HCT116 (cell line): Measurements from ENCODE around the gene MOK.

Experiments
- CEBPB ChIP-seq: IDR thresholded peaks from 2 replicates; pipeline ENCODE4 v1.6.1; 2012; ENCODE audit warnings: low read depth
- CTCF ChIP-seq, 3 experiments: fragments of 200-600 bp in 1 of 3; sonication (generic) in 1 of 3; IDR thresholded peaks in 2 of 3; conservative IDR thresholded peaks in 1 of 3; 2 replicates each; pipeline ENCODE4 v1.5.1; 2012 to 2017; ENCODE audit warnings: low read depth in 2 of 3, low read length in 2 of 3, antibody characterized with exemption in 1 of 3, borderline replicate concordance in 1 of 3, control low read depth in 1 of 3, mild to moderate bottlenecking in 1 of 3, mixed read lengths in 1 of 3, mixed run types in 1 of 3, moderate library complexity in 1 of 3; ENCODE audit not compliant: insufficient read depth in 1 of 3
- EGR1 ChIP-seq: IDR thresholded peaks from 2 replicates; pipeline ENCODE4 v1.6.1; 2012; ENCODE audit warnings: low read depth
- ELF1 ChIP-seq: IDR thresholded peaks from 2 replicates; pipeline ENCODE4 v1.6.1; 2012; ENCODE audit warnings: low read depth, borderline replicate concordance
- EZH2phosphoT487 ChIP-seq: fragments of 200-600 bp; IDR thresholded peaks from 2 replicates; pipeline ENCODE4 v1.6.1; 2018; ENCODE audit warnings: antibody characterized with exemption, borderline replicate concordance
- FOSL1 ChIP-seq: IDR thresholded peaks from 2 replicates; pipeline ENCODE4 v1.6.1; 2012; ENCODE audit warnings: low read depth
- POLR2A ChIP-seq: IDR thresholded peaks from 2 replicates; pipeline ENCODE4 v1.7.0; 2011; ENCODE audit warnings: borderline replicate concordance; ENCODE audit not compliant: insufficient read depth, insufficient read length; ENCODE audit errors: extremely low read depth
- REST ChIP-seq: IDR thresholded peaks from 2 replicates; pipeline ENCODE4 v1.6.1; 2012; ENCODE audit warnings: low read depth
- TCF7L2 ChIP-seq: IDR thresholded peaks from 2 replicates; pipeline ENCODE4 v1.7.0; 2011; ENCODE audit warnings: borderline replicate concordance, inconsistent platforms; ENCODE audit not compliant: insufficient read depth, insufficient read length; ENCODE audit errors: extremely low read depth

- TF ChIP-seq CTCF (IDR thresholded peaks at IDR 0.05 in 2 of 3, conservative IDR thresholded peaks at IDR 0.05 in 1 of 3; ENCODE audit: borderline replicate concordance in 1 of 3, insufficient read depth in 1 of 3, low read depth in 2 of 3, low read length in 2 of 3) (no peak), EZH2phosphoT487 (no peak), EGR1 (no peak), TCF7L2 (no peak), FOSL1 (no peak), POLR2A (no peak), CEBPB (no peak), ELF1 (no peak), REST (no peak)
Observed at GRCh38 chr14:102352213-102352612, 47.2 kb upstream of the MOK start.
